ENCODE measurements around the gene HAPLN2.

GRCh38 chr1:156670359-156670758 is 51.1 kb downstream of the HAPLN2 start:
- TF ChIP-seq, protein P1, sequence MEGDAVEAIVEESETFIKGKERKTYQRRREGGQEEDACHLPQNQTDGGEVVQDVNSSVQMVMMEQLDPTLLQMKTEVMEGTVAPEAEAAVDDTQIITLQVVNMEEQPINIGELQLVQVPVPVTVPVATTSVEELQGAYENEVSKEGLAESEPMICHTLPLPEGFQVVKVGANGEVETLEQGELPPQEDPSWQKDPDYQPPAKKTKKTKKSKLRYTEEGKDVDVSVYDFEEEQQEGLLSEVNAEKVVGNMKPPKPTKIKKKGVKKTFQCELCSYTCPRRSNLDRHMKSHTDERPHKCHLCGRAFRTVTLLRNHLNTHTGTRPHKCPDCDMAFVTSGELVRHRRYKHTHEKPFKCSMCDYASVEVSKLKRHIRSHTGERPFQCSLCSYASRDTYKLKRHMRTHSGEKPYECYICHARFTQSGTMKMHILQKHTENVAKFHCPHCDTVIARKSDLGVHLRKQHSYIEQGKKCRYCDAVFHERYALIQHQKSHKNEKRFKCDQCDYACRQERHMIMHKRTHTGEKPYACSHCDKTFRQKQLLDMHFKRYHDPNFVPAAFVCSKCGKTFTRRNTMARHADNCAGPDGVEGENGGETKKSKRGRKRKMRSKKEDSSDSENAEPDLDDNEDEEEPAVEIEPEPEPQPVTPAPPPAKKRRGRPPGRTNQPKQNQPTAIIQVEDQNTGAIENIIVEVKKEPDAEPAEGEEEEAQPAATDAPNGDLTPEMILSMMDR (IDR thresholded peaks at IDR 0.05) = no peak
- TF ChIP-seq TCF7L2 (IDR thresholded peaks at IDR 0.05; ENCODE audit: low read depth, low read length) (no peak), POLR2AphosphoS5 (IDR thresholded peaks at IDR 0.05; ENCODE audit: low read depth, low read length) (no peak), SIN3A (IDR thresholded peaks at IDR 0.05; ENCODE audit: borderline replicate concordance, insufficient read depth, low read depth, low read length) (no peak)
- TF ChIP-seq, protein P2, sequence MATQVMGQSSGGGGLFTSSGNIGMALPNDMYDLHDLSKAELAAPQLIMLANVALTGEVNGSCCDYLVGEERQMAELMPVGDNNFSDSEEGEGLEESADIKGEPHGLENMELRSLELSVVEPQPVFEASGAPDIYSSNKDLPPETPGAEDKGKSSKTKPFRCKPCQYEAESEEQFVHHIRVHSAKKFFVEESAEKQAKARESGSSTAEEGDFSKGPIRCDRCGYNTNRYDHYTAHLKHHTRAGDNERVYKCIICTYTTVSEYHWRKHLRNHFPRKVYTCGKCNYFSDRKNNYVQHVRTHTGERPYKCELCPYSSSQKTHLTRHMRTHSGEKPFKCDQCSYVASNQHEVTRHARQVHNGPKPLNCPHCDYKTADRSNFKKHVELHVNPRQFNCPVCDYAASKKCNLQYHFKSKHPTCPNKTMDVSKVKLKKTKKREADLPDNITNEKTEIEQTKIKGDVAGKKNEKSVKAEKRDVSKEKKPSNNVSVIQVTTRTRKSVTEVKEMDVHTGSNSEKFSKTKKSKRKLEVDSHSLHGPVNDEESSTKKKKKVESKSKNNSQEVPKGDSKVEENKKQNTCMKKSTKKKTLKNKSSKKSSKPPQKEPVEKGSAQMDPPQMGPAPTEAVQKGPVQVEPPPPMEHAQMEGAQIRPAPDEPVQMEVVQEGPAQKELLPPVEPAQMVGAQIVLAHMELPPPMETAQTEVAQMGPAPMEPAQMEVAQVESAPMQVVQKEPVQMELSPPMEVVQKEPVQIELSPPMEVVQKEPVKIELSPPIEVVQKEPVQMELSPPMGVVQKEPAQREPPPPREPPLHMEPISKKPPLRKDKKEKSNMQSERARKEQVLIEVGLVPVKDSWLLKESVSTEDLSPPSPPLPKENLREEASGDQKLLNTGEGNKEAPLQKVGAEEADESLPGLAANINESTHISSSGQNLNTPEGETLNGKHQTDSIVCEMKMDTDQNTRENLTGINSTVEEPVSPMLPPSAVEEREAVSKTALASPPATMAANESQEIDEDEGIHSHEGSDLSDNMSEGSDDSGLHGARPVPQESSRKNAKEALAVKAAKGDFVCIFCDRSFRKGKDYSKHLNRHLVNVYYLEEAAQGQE (IDR thresholded peaks at IDR 0.05; ENCODE audit: insufficient read depth in 1 of 2, low read depth in 2 of 2, low read length in 1 of 2) = no peak
